A673 (cell line): ENCODE measurements around the gene GPI.

ENCODE experiments used
- EZH2 ChIP-seq: fragments of 200-600 bp; sonication (generic); IDR thresholded peaks from 2 replicates; pipeline ENCODE4 v1.6.1; 2017; ENCODE audit warnings: borderline replicate concordance, low read depth, mild to moderate bottlenecking, mixed read lengths, antibody characterized with exemption, low read length; ENCODE audit not compliant: poor library complexity, severe bottlenecking
- TF ChIP-seq, protein P1 (sequence below): fragments of 300-800, 200-600 bp; sonication (generic); conservative IDR thresholded peaks from 2 replicates; pipeline ENCODE4 v1.5.1; 2017; ENCODE audit warnings: low read depth, mild to moderate bottlenecking, antibody characterized with exemption, low read length, moderate library complexity, mixed read lengths

- TF ChIP-seq, protein P1, sequence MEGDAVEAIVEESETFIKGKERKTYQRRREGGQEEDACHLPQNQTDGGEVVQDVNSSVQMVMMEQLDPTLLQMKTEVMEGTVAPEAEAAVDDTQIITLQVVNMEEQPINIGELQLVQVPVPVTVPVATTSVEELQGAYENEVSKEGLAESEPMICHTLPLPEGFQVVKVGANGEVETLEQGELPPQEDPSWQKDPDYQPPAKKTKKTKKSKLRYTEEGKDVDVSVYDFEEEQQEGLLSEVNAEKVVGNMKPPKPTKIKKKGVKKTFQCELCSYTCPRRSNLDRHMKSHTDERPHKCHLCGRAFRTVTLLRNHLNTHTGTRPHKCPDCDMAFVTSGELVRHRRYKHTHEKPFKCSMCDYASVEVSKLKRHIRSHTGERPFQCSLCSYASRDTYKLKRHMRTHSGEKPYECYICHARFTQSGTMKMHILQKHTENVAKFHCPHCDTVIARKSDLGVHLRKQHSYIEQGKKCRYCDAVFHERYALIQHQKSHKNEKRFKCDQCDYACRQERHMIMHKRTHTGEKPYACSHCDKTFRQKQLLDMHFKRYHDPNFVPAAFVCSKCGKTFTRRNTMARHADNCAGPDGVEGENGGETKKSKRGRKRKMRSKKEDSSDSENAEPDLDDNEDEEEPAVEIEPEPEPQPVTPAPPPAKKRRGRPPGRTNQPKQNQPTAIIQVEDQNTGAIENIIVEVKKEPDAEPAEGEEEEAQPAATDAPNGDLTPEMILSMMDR = no peak
- TF ChIP-seq EZH2 = no peak
Measured at GRCh38 chr19:34325981-34326787, 38.8 kb upstream of the GPI start.
